HEK293 (cell line): Measurements from ENCODE around the gene NPAT.

ENCODE experiments used
- CTCF ChIA-PET: fragments of 350-600 bp; formaldehyde crosslinking; extraction: SDS; loops from one replicate; lab custom pipeline; 2021; ENCODE audit warnings: antibody characterized with exemption; lab: Yijun Ruan, JAX
- POLR2A ChIA-PET: fragments of 300-600 bp; formaldehyde crosslinking; extraction: SDS; loops from one replicate; lab custom pipeline; 2020; ENCODE audit warnings: antibody characterized with exemption, inconsistent platforms; lab: Yijun Ruan, JAX
- H3K27ac ChIP-seq: fragments of 200-500 bp; sonication (Bioruptor generic); 2 replicates; pipeline ENCODE4 v1.5.1; 2014; ENCODE audit warnings: low read depth, low read length, control low read depth, inconsistent platforms; ENCODE audit errors: extremely low read depth
- H3K36me3 ChIP-seq, 2 experiments: fragments of 200-500 bp in 1 of 2; sonication (Bioruptor generic) in 1 of 2; 1 replicate in 1 of 2; 2 replicates in 1 of 2; pipeline ENCODE4 v1.5.1; 2014 to 2017; ENCODE audit warnings: inconsistent platforms in 2 of 2, low read length in 2 of 2; ENCODE audit not compliant: control insufficient read depth in 2 of 2, insufficient read depth in 1 of 2
- H3K4me1 ChIP-seq: fragments of 200-500 bp; sonication (Bioruptor generic); 2 replicates; pipeline ENCODE4 v1.5.1; 2014; ENCODE audit warnings: mild to moderate bottlenecking, low read length, inconsistent platforms; ENCODE audit not compliant: control insufficient read depth, insufficient read depth
- H3K4me3 ChIP-seq: 2 replicates; pipeline ENCODE4 v1.5.1; 2011; ENCODE audit warnings: low read depth, mild to moderate bottlenecking, control low read depth, low read length, moderate library complexity
- H3K9me3 ChIP-seq: fragments of 200-500 bp; sonication (Bioruptor generic); 2 replicates; pipeline ENCODE4 v1.5.1; 2014; ENCODE audit warnings: low read depth, low read length, inconsistent platforms; ENCODE audit not compliant: control insufficient read depth, insufficient read depth
- FEZF1 ChIP-seq: fragments of 450-650 bp; formaldehyde crosslinking; IDR thresholded peaks from 2 replicates; pipeline ENCODE4 v1.5.1; 2016; ENCODE audit warnings: missing biosample characterization, missing genetic modification characterization
- KLF1 ChIP-seq: fragments of 450-650 bp; formaldehyde crosslinking; IDR thresholded peaks from 2 replicates; pipeline ENCODE4 v1.5.1; 2016; ENCODE audit warnings: missing biosample characterization, missing genetic modification characterization
- PRDM1 ChIP-seq: fragments of 450-650 bp; formaldehyde crosslinking; IDR thresholded peaks from 2 replicates; pipeline ENCODE4; 2016; ENCODE audit warnings: missing biosample characterization, missing genetic modification characterization
- SCRT1 ChIP-seq: fragments of 450-650 bp; formaldehyde crosslinking; IDR thresholded peaks from 2 replicates; pipeline ENCODE4 v1.5.1; 2016; ENCODE audit warnings: missing biosample characterization, missing genetic modification characterization, borderline replicate concordance
- SP2 ChIP-seq: fragments of 450-650 bp; formaldehyde crosslinking; IDR thresholded peaks from 2 replicates; pipeline ENCODE4 v1.5.1; 2016; ENCODE audit warnings: missing biosample characterization, missing genetic modification characterization
- SP3 ChIP-seq: fragments of 450-650 bp; formaldehyde crosslinking; IDR thresholded peaks from 2 replicates; pipeline ENCODE4 v1.5.1; 2016; ENCODE audit warnings: missing biosample characterization, missing genetic modification characterization
- WT1 ChIP-seq: fragments of 450-650 bp; formaldehyde crosslinking; IDR thresholded peaks from 2 replicates; pipeline ENCODE4 v1.5.1; 2016; ENCODE audit warnings: missing biosample characterization, missing genetic modification characterization
- YY1 ChIP-seq: fragments of 450-650 bp; formaldehyde crosslinking; IDR thresholded peaks from 2 replicates; pipeline ENCODE4 v1.5.1; 2018; ENCODE audit warnings: missing biosample characterization, missing genetic modification characterization
- ZBTB48 ChIP-seq: fragments of 450-650 bp; formaldehyde crosslinking; IDR thresholded peaks from 2 replicates; pipeline ENCODE4 v1.5.1; 2016; ENCODE audit warnings: missing biosample characterization, missing genetic modification characterization
- ZBTB8A ChIP-seq: fragments of 450-650 bp; formaldehyde crosslinking; IDR thresholded peaks from 2 replicates; pipeline ENCODE4 v1.5.1; 2016; ENCODE audit warnings: missing biosample characterization, missing genetic modification characterization
- ZEB2 ChIP-seq: fragments of 450-650 bp; formaldehyde crosslinking; IDR thresholded peaks from 2 replicates; pipeline ENCODE4 v1.5.1; 2016; ENCODE audit warnings: missing biosample characterization, missing genetic modification characterization
- ZFP69B ChIP-seq: fragments of 450-650 bp; formaldehyde crosslinking; IDR thresholded peaks from 2 replicates; pipeline ENCODE4 v1.5.1; 2016; ENCODE audit warnings: missing biosample characterization, missing genetic modification characterization
- ZNF10 ChIP-seq: fragments of 450-650 bp; formaldehyde crosslinking; IDR thresholded peaks from 2 replicates; pipeline ENCODE4 v1.5.1; 2017; ENCODE audit warnings: missing biosample characterization, missing genetic modification characterization
- ZNF112 ChIP-seq: fragments of 450-650 bp; formaldehyde crosslinking; IDR thresholded peaks from 2 replicates; pipeline ENCODE4 v1.5.0; 2017; ENCODE audit warnings: missing biosample characterization, missing genetic modification characterization
- ZNF155 ChIP-seq: fragments of 450-650 bp; formaldehyde crosslinking; IDR thresholded peaks from 2 replicates; pipeline ENCODE4 v1.5.1; 2016; ENCODE audit warnings: missing biosample characterization, missing genetic modification characterization
- ZNF169 ChIP-seq: fragments of 450-650 bp; formaldehyde crosslinking; IDR thresholded peaks from 2 replicates; pipeline ENCODE4 v1.5.1; 2016; ENCODE audit warnings: missing biosample characterization, missing genetic modification characterization
- ZNF202 ChIP-seq: fragments of 450-650 bp; formaldehyde crosslinking; IDR thresholded peaks from 2 replicates; pipeline ENCODE4 v1.5.1; 2016; ENCODE audit warnings: missing biosample characterization, missing genetic modification characterization, borderline replicate concordance
- ZNF341 ChIP-seq: fragments of 450-650 bp; formaldehyde crosslinking; IDR thresholded peaks from 2 replicates; pipeline ENCODE4; 2016; ENCODE audit warnings: low read depth, missing biosample characterization, missing genetic modification characterization
- ZNF354C ChIP-seq: fragments of 450-650 bp; formaldehyde crosslinking; IDR thresholded peaks from 2 replicates; pipeline ENCODE4 v1.5.1; 2016; ENCODE audit warnings: missing biosample characterization, missing genetic modification characterization, low read depth, borderline replicate concordance
- ZNF473 ChIP-seq: fragments of 450-650 bp; formaldehyde crosslinking; IDR thresholded peaks from 2 replicates; pipeline ENCODE4 v1.5.1; 2017; ENCODE audit warnings: missing biosample characterization, missing genetic modification characterization
- ZNF510 ChIP-seq: fragments of 450-650 bp; formaldehyde crosslinking; IDR thresholded peaks from 2 replicates; pipeline ENCODE4 v1.5.1; 2018; ENCODE audit warnings: mild to moderate bottlenecking, missing genetic modification characterization, missing biosample characterization; ENCODE audit not compliant: insufficient replicate concordance
- ZNF530 ChIP-seq: fragments of 450-650 bp; formaldehyde crosslinking; IDR thresholded peaks from 2 replicates; pipeline ENCODE4 v1.5.1; 2016; ENCODE audit warnings: low read depth, missing biosample characterization, missing genetic modification characterization
- ZNF558 ChIP-seq: fragments of 450-650 bp; formaldehyde crosslinking; IDR thresholded peaks from 2 replicates; pipeline ENCODE4 v1.5.1; 2016; ENCODE audit warnings: missing biosample characterization, missing genetic modification characterization
- ZNF624 ChIP-seq: fragments of 450-650 bp; formaldehyde crosslinking; IDR thresholded peaks from 2 replicates; pipeline ENCODE4 v1.5.1; 2017; ENCODE audit warnings: missing biosample characterization, missing genetic modification characterization
- ZNF626 ChIP-seq: fragments of 450-650 bp; sonication (Bioruptor Pico); formaldehyde crosslinking; IDR thresholded peaks from 2 replicates; pipeline ENCODE4 v1.5.1; 2018; ENCODE audit warnings: missing biosample characterization, missing genetic modification characterization, inconsistent platforms
- ZNF660 ChIP-seq: fragments of 450-650 bp; IDR thresholded peaks from 2 replicates; pipeline ENCODE4 v1.5.1; 2018; ENCODE audit warnings: missing biosample characterization, mild to moderate bottlenecking, missing genetic modification characterization
- ZNF664 ChIP-seq: fragments of 450-650 bp; formaldehyde crosslinking; IDR thresholded peaks from 2 replicates; pipeline ENCODE4 v1.5.1; 2016; ENCODE audit warnings: missing biosample characterization, missing genetic modification characterization
- ZNF785 ChIP-seq: fragments of 450-650 bp; formaldehyde crosslinking; IDR thresholded peaks from 2 replicates; pipeline ENCODE4 v1.5.1; 2016; ENCODE audit warnings: missing biosample characterization, missing genetic modification characterization
- ZSCAN30 ChIP-seq: fragments of 450-650 bp; IDR thresholded peaks from 2 replicates; pipeline ENCODE4 v1.5.1; 2018; ENCODE audit warnings: missing biosample characterization, mild to moderate bottlenecking, missing genetic modification characterization, moderate library complexity
- TF ChIP-seq, protein P1 (sequence below): fragments of 450-650 bp; formaldehyde crosslinking; IDR thresholded peaks from 2 replicates; pipeline ENCODE4 v1.5.1; 2016; ENCODE audit warnings: missing biosample characterization, missing genetic modification characterization
- TF ChIP-seq, protein P2 (sequence below): fragments of 450-650 bp; formaldehyde crosslinking; IDR thresholded peaks from 2 replicates; pipeline ENCODE4 v1.5.1; 2016; ENCODE audit warnings: missing biosample characterization, missing genetic modification characterization
- TF ChIP-seq, protein P3 (sequence below): fragments of 450-650 bp; formaldehyde crosslinking; IDR thresholded peaks from 2 replicates; pipeline ENCODE4 v1.5.0; 2017; ENCODE audit warnings: missing biosample characterization, missing genetic modification characterization, borderline replicate concordance
- TF ChIP-seq, protein P4 (sequence below): fragments of 450-650 bp; formaldehyde crosslinking; IDR thresholded peaks from 2 replicates; pipeline ENCODE4 v1.5.1; 2016; ENCODE audit warnings: missing biosample characterization, missing genetic modification characterization

NPAT gene

DNA sequence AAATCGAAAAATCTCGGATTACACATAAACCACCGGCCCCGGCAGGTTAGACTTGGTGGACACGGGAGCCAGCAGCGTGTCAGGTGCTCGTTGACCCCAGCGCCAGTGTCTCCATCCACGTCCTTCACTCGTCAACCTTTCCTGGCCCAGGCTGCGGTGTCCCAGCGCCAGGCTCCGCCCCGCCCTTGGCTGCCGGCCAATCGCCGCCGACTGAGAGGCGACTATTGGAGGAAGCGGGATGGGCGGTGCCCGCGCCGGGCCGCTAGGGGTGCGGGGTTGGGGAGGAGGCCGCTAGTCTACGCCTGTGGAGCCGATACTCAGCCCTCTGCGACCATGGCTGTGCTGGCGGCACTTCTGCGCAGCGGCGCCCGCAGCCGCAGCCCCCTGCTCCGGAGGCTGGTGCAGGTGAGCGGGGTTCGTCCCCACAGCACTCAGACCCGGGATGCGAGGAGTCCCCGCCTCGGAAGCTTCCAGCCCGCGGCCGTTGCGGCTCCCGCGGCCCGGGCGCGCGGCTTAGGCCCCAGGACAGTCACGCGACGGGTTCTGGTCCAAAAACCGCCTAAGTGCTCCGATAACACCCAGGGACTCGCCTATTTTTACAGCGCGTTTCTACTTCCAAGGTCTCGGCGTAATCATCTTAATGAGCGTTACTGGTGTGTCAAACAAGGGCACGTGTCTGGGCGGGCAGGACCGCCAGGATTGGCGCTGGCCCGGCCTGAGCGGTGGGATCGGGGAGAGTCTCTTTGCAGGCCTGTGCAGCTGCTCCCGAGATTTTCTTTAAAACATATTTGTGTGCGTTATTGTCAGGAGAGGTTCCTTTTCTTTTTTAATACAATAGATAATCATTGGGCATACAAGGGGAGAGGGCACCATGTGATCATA lies 100.9 kb downstream of the NPAT start, which contains the start of gene ACAT1:
Gene ACAT1 (plus strand): TSS at position 294 of the 882 bp plus-strand sequence. CDS start 40 bp downstream, at position 334.
- CTCF ChIA-PET: interaction anchor here (0.6 to 0.7 kb wide), 3 partner anchors 112 to 381 kb away, joined by 3 to 4 read pairs (median 3); no protein-coding TSS in a partner anchor
- POLR2A ChIA-PET: interaction anchor here (0.9 kb wide), 1 partner anchor 9 kb away, joined by 4 read pairs; no protein-coding TSS in a partner anchor
- Histone ChIP-seq H3K9me3 (no peaks in the 10 kb centered on the region), H3K36me3 (peaks cover 0 to 6% of the 10 kb centered on the region in 2 experiments; a peak in 1 of 3 replicates), H3K4me1 (no peaks in the 10 kb centered on the region), H3K4me3 (peak within 1 kb of the TSS; percentile 86), H3K27ac (peak within 1 kb of the TSS; percentile 75; the same call in 1 of the 2 replicates)
- TF ChIP-seq ZNF530 (tag by site-specific recombination): no peak
- peak; percentile 58; the same call in 1 of the 2 replicates for TF ChIP-seq ZEB2 (tag by site-specific recombination)
- TF ChIP-seq SP3 (tag by site-specific recombination): peak; percentile 63
- TF ChIP-seq ZNF155: no peak
- peak; percentile 79 for TF ChIP-seq SP2
- TF ChIP-seq, protein P1, sequence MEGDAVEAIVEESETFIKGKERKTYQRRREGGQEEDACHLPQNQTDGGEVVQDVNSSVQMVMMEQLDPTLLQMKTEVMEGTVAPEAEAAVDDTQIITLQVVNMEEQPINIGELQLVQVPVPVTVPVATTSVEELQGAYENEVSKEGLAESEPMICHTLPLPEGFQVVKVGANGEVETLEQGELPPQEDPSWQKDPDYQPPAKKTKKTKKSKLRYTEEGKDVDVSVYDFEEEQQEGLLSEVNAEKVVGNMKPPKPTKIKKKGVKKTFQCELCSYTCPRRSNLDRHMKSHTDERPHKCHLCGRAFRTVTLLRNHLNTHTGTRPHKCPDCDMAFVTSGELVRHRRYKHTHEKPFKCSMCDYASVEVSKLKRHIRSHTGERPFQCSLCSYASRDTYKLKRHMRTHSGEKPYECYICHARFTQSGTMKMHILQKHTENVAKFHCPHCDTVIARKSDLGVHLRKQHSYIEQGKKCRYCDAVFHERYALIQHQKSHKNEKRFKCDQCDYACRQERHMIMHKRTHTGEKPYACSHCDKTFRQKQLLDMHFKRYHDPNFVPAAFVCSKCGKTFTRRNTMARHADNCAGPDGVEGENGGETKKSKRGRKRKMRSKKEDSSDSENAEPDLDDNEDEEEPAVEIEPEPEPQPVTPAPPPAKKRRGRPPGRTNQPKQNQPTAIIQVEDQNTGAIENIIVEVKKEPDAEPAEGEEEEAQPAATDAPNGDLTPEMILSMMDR (tag by site-specific recombination): peak; percentile 79
- TF ChIP-seq ZSCAN30 (tag by site-specific recombination): peak; percentile 72; the same call in 1 of the 2 replicates
- no peak for TF ChIP-seq SCRT1
- TF ChIP-seq ZBTB48: 0 out of 2 replicates have a peak, but pooled peaks have one; percentile 17
- no peak for TF ChIP-seq ZNF202 (tag by site-specific recombination)
- TF ChIP-seq ZNF341 (tag by site-specific recombination): peak; percentile 74
- TF ChIP-seq WT1 (tag by site-specific recombination): peak; percentile 40; the same call in 1 of the 2 replicates
- TF ChIP-seq ZBTB8A: peak; percentile 68
- no peak for TF ChIP-seq ZNF169 (tag by site-specific recombination)
- TF ChIP-seq, protein P2, sequence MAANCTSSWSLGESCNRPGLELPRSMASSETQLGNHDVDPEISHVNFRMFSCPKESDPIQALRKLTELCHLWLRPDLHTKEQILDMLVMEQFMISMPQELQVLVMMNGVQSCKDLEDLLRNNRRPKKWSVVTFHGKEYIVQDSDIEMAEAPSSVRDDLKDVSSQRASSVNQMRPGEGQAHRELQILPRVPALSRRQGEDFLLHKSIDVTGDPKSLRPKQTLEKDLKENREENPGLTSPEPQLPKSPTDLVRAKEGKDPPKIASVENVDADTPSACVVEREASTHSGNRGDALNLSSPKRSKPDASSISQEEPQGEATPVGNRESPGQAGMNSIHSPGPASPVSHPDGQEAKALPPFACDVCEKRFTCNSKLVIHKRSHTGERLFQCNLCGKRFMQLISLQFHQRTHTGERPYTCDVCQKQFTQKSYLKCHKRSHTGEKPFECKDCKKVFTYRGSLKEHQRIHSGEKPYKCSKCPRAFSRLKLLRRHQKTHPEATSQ (tag by site-specific recombination): 0 out of 2 replicates have a peak, but pooled peaks have one; percentile 55
- TF ChIP-seq ZNF510 (tag by site-specific recombination): no peak
- TF ChIP-seq ZNF664 (tag by site-specific recombination): no peak
- no peak for TF ChIP-seq ZNF473
- TF ChIP-seq KLF1 (tag by site-specific recombination): peak; percentile 81
- TF ChIP-seq YY1 (tag by site-specific recombination): no peak
- TF ChIP-seq ZNF624 (tag by site-specific recombination): no peak
- TF ChIP-seq, protein P3, sequence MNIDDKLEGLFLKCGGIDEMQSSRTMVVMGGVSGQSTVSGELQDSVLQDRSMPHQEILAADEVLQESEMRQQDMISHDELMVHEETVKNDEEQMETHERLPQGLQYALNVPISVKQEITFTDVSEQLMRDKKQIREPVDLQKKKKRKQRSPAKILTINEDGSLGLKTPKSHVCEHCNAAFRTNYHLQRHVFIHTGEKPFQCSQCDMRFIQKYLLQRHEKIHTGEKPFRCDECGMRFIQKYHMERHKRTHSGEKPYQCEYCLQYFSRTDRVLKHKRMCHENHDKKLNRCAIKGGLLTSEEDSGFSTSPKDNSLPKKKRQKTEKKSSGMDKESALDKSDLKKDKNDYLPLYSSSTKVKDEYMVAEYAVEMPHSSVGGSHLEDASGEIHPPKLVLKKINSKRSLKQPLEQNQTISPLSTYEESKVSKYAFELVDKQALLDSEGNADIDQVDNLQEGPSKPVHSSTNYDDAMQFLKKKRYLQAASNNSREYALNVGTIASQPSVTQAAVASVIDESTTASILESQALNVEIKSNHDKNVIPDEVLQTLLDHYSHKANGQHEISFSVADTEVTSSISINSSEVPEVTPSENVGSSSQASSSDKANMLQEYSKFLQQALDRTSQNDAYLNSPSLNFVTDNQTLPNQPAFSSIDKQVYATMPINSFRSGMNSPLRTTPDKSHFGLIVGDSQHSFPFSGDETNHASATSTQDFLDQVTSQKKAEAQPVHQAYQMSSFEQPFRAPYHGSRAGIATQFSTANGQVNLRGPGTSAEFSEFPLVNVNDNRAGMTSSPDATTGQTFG (tag by site-specific recombination): no peak
- TF ChIP-seq ZNF10 (tag by site-specific recombination): no peak
- TF ChIP-seq PRDM1 (tag by site-specific recombination): no peak
- TF ChIP-seq ZNF112 (tag by site-specific recombination): no peak
- TF ChIP-seq, protein P4, sequence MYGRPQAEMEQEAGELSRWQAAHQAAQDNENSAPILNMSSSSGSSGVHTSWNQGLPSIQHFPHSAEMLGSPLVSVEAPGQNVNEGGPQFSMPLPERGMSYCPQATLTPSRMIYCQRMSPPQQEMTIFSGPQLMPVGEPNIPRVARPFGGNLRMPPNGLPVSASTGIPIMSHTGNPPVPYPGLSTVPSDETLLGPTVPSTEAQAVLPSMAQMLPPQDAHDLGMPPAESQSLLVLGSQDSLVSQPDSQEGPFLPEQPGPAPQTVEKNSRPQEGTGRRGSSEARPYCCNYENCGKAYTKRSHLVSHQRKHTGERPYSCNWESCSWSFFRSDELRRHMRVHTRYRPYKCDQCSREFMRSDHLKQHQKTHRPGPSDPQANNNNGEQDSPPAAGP (tag by site-specific recombination): peak; percentile 80
- TF ChIP-seq ZNF558: no peak
- no peak for TF ChIP-seq ZNF626 (tag by site-specific recombination)
- TF ChIP-seq ZNF354C (tag by site-specific recombination): no peak
- no peak for TF ChIP-seq ZFP69B (tag by site-specific recombination)
- no peak for TF ChIP-seq ZNF785 (tag by site-specific recombination)
- TF ChIP-seq ZNF660 (tag by site-specific recombination): peak; percentile 40
- TF ChIP-seq FEZF1: no peak
